GM23338 (cell line): ENCODE results near the gene ADCY4. TPM values are rescaled to one million over a fixed set of nuclear protein-coding genes. Genes with fewer than 3 reads are reported as not detected.

Experiments used
- ATAC-seq: fragments of 200-7000 bp; cut with Tn5 transposase; 3 replicates; pipeline ENCODE4 v1.9.1; 2020
- DNase-seq: peaks from one replicate; pipeline ENCODE4 v3.0.0-alpha.2; 2015; ENCODE audit warnings: low spot score
- H2AFZ ChIP-seq: fragments of 200-600 bp; sonication (generic); 2 replicates; pipeline ENCODE4 v1.8.0; 2016; ENCODE audit warnings: antibody characterized with exemption, mild to moderate bottlenecking, moderate library complexity
- H3F3A ChIP-seq: fragments of 200-600 bp; sonication (generic); replicated peaks from 2 replicates; pipeline ENCODE4 v1.8.0; 2017; ENCODE audit warnings: antibody characterized with exemption, mixed run types, low read depth
- H3K27ac ChIP-seq: fragments of 200-600 bp; sonication (generic); 2 replicates; pipeline ENCODE4 v1.6.1; 2016; ENCODE audit warnings: low read depth
- H3K27me3 ChIP-seq: fragments of 200-600 bp; sonication (generic); 2 replicates; pipeline ENCODE4 v1.8.0; 2016; ENCODE audit warnings: mild to moderate bottlenecking, mixed run types, moderate library complexity; ENCODE audit not compliant: insufficient read depth
- H3K36me3 ChIP-seq: fragments of 200-600 bp; sonication (generic); 2 replicates; pipeline ENCODE4 v1.8.0; 2016; ENCODE audit warnings: mild to moderate bottlenecking; ENCODE audit not compliant: insufficient read depth
- H3K4me1 ChIP-seq: fragments of 200-600 bp; sonication (generic); 2 replicates; pipeline ENCODE4 v1.8.0; 2016; ENCODE audit warnings: mild to moderate bottlenecking, moderate library complexity; ENCODE audit not compliant: insufficient read depth
- H3K4me2 ChIP-seq: fragments of 200-600 bp; sonication (generic); 2 replicates; pipeline ENCODE4 v1.7.1; 2017; ENCODE audit warnings: mixed run types
- H3K4me3 ChIP-seq: fragments of 200-600 bp; sonication (generic); 2 replicates; pipeline ENCODE4 v1.6.1; 2016; ENCODE audit warnings: mixed run types
- H3K79me2 ChIP-seq: fragments of 200-600 bp; sonication (generic); replicated peaks from 2 replicates; pipeline ENCODE4 v1.8.0; 2017; ENCODE audit warnings: mild to moderate bottlenecking; ENCODE audit not compliant: insufficient read depth
- H3K9me2 ChIP-seq: fragments of 200-600 bp; sonication (generic); 2 replicates; pipeline ENCODE4 v1.8.0; 2017; ENCODE audit not compliant: insufficient read depth
- H4K20me1 ChIP-seq: fragments of 200-600 bp; sonication (generic); replicated peaks from 2 replicates; pipeline ENCODE4 v1.8.0; 2017; ENCODE audit warnings: mild to moderate bottlenecking; ENCODE audit not compliant: insufficient read depth
- H3K27ac Mint-ChIP-seq: 2 replicates; pipeline ENCODE4 v1.8.0; 2020; ENCODE audit warnings: inconsistent platforms, mild to moderate bottlenecking, moderate library complexity, mixed read lengths
- H3K27me3 Mint-ChIP-seq: 3 replicates; pipeline ENCODE4 v1.8.0; 2022; ENCODE audit warnings: low read depth, mild to moderate bottlenecking, moderate library complexity, mixed read lengths, inconsistent platforms; ENCODE audit not compliant: insufficient read depth, poor library complexity
- H3K36me3 Mint-ChIP-seq: 3 replicates; pipeline ENCODE4 v1.8.0; 2021; ENCODE audit warnings: low read depth, mild to moderate bottlenecking, inconsistent platforms, moderate library complexity, mixed read lengths
- H3K4me1 Mint-ChIP-seq: 3 replicates; pipeline ENCODE4 v1.8.0; 2020; ENCODE audit warnings: mild to moderate bottlenecking, inconsistent platforms, mixed read lengths
- H3K4me3 Mint-ChIP-seq: 3 replicates; pipeline ENCODE4 v1.8.0; 2021; ENCODE audit warnings: moderate library complexity, mild to moderate bottlenecking, inconsistent platforms, mixed read lengths
- H3K9me3 Mint-ChIP-seq: 3 replicates; pipeline ENCODE4 v1.8.0; 2020; ENCODE audit warnings: moderate library complexity, mild to moderate bottlenecking, inconsistent platforms, mixed read lengths
- CREB1 ChIP-seq: fragments of 250-450 bp; sonication (Bioruptor Pico); IDR thresholded peaks from 2 replicates; pipeline ENCODE4 v1.5.0; 2020; ENCODE audit warnings: low read depth, mild to moderate bottlenecking, moderate library complexity
- NANOG ChIP-seq: IDR thresholded peaks from 2 replicates; pipeline ENCODE4 v1.6.1; 2016; ENCODE audit warnings: antibody characterized with exemption, borderline replicate concordance
- POLR2AphosphoS5 ChIP-seq: IDR thresholded peaks from 2 replicates; pipeline ENCODE4 v1.6.1; 2016; ENCODE audit warnings: antibody characterized with exemption, low read depth
- ZNF331 ChIP-seq: fragments of 250-450 bp; sonication (Bioruptor Pico); IDR thresholded peaks from 2 replicates; pipeline ENCODE4 v1.5.0; 2020; ENCODE audit warnings: low read depth, mild to moderate bottlenecking, moderate library complexity
- polyA plus RNA-seq: library from polyadenylated mRNA; unstranded; fragments of >200 nt; fragmentation: Nextera tagmentation; extraction: Ambion mirVana; gene quantifications from 2 replicates; pipeline ENCODE4 v1.2.1, GENCODE V29; 2016
- total RNA-seq: library from RNA; depleted of rRNA; stranded (reverse); fragments of >200 nt; shearing (Covaris generic); gene quantifications from 2 replicates; pipeline ENCODE4 v1.2.3, GENCODE V29; 2014
- TF ChIP-seq, protein P1 (sequence below): fragments of 250-450 bp; sonication (Bioruptor Pico); IDR thresholded peaks from 2 replicates; pipeline ENCODE4 v1.5.0; 2020; ENCODE audit warnings: mild to moderate bottlenecking, moderate library complexity
- TF ChIP-seq, protein P2 (sequence below), 2 experiments: fragments of 200-600 bp in 1 of 2; sonication (generic) in 1 of 2; conservative IDR thresholded peaks; 2 replicates each; pipeline versions ENCODE4 v1.5.1 to v1.6.1; 2016 to 2017; ENCODE audit warnings: antibody characterized with exemption in 2 of 2, low read depth in 2 of 2, mild to moderate bottlenecking in 2 of 2, moderate library complexity in 1 of 2

The ADCY4 gene
- total and polyA plus RNA-seq, 2 experiments from 2014 or later: 0.10 to 0.40 TPM

DNA sequence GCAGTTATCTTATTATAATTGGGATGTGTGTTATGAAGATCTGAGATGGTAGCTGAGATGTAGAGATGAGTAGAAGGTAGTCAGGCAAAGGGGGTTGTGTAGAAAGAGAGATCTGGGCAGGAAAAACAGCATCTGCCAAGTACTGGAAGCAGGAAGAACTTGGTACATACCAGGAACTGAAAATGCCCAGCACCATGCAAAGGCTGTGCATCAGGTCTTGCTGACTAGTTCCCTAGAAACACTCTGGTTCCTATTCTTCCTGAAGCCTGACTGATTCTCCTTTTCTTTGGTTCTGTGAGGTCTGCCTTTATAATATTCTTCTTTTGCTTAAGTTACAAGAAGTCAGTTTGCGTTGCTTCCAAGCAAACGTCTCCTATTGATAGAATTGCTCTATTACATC is 26.5 kb upstream of the ADCY4 start (continued):
- TF ChIP-seq, protein P1, sequence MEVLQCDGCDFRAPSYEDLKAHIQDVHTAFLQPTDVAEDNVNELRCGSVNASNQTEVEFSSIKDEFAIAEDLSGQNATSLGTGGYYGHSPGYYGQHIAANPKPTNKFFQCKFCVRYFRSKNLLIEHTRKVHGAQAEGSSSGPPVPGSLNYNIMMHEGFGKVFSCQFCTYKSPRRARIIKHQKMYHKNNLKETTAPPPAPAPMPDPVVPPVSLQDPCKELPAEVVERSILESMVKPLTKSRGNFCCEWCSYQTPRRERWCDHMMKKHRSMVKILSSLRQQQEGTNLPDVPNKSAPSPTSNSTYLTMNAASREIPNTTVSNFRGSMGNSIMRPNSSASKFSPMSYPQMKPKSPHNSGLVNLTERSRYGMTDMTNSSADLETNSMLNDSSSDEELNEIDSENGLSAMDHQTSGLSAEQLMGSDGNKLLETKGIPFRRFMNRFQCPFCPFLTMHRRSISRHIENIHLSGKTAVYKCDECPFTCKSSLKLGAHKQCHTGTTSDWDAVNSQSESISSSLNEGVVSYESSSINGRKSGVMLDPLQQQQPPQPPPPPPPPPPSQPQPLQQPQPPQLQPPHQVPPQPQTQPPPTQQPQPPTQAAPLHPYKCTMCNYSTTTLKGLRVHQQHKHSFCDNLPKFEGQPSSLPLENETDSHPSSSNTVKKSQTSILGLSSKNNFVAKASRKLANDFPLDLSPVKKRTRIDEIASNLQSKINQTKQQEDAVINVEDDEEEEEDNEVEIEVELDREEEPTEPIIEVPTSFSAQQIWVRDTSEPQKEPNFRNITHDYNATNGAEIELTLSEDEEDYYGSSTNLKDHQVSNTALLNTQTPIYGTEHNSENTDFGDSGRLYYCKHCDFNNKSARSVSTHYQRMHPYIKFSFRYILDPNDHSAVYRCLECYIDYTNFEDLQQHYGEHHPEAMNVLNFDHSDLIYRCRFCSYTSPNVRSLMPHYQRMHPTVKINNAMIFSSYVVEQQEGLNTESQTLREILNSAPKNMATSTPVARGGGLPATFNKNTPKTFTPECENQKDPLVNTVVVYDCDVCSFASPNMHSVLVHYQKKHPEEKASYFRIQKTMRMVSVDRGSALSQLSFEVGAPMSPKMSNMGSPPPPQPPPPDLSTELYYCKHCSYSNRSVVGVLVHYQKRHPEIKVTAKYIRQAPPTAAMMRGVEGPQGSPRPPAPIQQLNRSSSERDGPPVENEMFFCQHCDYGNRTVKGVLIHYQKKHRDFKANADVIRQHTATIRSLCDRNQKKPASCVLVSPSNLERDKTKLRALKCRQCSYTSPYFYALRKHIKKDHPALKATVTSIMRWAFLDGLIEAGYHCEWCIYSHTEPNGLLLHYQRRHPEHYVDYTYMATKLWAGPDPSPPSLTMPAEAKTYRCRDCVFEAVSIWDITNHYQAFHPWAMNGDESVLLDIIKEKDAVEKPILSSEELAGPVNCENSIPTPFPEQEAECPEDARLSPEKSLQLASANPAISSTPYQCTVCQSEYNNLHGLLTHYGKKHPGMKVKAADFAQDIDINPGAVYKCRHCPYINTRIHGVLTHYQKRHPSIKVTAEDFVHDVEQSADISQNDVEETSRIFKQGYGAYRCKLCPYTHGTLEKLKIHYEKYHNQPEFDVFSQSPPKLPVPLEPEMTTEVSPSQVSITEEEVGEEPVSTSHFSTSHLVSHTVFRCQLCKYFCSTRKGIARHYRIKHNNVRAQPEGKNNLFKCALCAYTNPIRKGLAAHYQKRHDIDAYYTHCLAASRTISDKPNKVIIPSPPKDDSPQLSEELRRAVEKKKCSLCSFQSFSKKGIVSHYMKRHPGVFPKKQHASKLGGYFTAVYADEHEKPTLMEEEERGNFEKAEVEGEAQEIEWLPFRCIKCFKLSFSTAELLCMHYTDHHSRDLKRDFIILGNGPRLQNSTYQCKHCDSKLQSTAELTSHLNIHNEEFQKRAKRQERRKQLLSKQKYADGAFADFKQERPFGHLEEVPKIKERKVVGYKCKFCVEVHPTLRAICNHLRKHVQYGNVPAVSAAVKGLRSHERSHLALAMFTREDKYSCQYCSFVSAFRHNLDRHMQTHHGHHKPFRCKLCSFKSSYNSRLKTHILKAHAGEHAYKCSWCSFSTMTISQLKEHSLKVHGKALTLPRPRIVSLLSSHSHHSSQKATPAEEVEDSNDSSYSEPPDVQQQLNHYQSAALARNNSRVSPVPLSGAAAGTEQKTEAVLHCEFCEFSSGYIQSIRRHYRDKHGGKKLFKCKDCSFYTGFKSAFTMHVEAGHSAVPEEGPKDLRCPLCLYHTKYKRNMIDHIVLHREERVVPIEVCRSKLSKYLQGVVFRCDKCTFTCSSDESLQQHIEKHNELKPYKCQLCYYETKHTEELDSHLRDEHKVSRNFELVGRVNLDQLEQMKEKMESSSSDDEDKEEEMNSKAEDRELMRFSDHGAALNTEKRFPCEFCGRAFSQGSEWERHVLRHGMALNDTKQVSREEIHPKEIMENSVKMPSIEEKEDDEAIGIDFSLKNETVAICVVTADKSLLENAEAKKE (CRISPR knock-in tag): no peak
- TF ChIP-seq CREB1 (CRISPR knock-in tag) (no peak), POLR2AphosphoS5 (no peak), ZNF331 (CRISPR knock-in tag) (no peak)
- TF ChIP-seq, protein P2, sequence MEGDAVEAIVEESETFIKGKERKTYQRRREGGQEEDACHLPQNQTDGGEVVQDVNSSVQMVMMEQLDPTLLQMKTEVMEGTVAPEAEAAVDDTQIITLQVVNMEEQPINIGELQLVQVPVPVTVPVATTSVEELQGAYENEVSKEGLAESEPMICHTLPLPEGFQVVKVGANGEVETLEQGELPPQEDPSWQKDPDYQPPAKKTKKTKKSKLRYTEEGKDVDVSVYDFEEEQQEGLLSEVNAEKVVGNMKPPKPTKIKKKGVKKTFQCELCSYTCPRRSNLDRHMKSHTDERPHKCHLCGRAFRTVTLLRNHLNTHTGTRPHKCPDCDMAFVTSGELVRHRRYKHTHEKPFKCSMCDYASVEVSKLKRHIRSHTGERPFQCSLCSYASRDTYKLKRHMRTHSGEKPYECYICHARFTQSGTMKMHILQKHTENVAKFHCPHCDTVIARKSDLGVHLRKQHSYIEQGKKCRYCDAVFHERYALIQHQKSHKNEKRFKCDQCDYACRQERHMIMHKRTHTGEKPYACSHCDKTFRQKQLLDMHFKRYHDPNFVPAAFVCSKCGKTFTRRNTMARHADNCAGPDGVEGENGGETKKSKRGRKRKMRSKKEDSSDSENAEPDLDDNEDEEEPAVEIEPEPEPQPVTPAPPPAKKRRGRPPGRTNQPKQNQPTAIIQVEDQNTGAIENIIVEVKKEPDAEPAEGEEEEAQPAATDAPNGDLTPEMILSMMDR (conservative IDR thresholded peaks at IDR 0.05; ENCODE audit: low read depth in 2 of 2): no peak

DNA sequence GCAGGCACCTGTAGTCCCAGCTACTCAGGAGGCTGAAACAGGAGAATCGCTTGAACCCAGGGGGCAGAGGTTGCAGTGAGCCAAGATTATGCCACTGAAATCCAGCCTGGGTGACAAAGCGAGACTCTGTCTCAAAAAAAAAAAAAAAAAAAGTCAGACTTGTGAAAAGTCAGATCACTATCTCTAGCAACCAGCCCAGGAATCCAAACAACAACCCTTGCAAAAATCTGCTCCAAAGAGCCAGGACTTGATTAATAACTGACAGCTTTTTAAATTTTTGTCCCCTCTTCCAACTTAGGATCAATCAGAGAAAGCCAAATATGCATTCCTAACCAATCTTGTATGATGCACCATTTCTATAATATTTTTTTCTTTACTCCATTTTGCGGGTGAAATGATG is 25.4 kb upstream of the ADCY4 start:
- no peaks in the 10 kb centered on the region for H3K79me2 ChIP-seq
- TF ChIP-seq NANOG: no peak
- no peaks in the 10 kb centered on the region for H3F3A ChIP-seq
- no peak overlapping the region for H3K27ac ChIP-seq
- Mint-ChIP-seq H3K27ac (no peak overlapping the region), H3K4me3 (no peak overlapping the region), H3K9me3 (no peaks in the 10 kb centered on the region; the same call in 2 of the 3 replicates), H3K4me1 (peaks cover 3% of the 10 kb centered on the region), H3K36me3 (no peaks in the 10 kb centered on the region), H3K27me3 (peaks cover 20% of the 10 kb centered on the region)
- peaks cover 63% of the 10 kb centered on the region for H3K27me3 ChIP-seq
- ATAC-seq (no peak), DNase-seq (no peak)
- no peaks in the 10 kb centered on the region for H3K9me2 ChIP-seq
- no peak overlapping the region for H2AFZ ChIP-seq
- H4K20me1 ChIP-seq: no peaks in the 10 kb centered on the region; the same call in 1 of the 2 replicates
- no peak overlapping the region for H3K4me2 ChIP-seq
- H3K36me3 ChIP-seq: no peaks in the 10 kb centered on the region
- 0 out of 2 replicates have a peak, but pooled peaks cover 3% of the 10 kb centered on the region for H3K4me1 ChIP-seq
- no peak overlapping the region for H3K4me3 ChIP-seq
